Measurements from ENCODE around the gene ACTG2.

DNA sequence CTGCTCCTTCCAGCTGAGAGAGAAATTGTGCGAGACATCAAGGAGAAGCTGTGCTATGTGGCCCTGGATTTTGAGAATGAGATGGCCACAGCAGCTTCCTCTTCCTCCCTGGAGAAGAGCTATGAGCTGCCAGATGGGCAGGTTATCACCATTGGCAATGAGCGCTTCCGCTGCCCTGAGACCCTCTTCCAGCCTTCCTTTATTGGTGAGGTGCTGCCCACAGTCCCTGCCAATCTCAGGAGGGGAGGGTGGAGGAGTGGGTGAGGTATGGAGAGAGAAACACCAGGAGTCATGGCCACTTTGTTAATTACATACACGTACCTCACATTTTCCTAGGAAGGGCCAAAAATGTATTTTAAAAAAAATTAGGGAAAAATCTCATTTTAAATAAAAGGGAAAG, 21.9 kb downstream of the ACTG2 start:
- TF ChIP-seq, protein P1, sequence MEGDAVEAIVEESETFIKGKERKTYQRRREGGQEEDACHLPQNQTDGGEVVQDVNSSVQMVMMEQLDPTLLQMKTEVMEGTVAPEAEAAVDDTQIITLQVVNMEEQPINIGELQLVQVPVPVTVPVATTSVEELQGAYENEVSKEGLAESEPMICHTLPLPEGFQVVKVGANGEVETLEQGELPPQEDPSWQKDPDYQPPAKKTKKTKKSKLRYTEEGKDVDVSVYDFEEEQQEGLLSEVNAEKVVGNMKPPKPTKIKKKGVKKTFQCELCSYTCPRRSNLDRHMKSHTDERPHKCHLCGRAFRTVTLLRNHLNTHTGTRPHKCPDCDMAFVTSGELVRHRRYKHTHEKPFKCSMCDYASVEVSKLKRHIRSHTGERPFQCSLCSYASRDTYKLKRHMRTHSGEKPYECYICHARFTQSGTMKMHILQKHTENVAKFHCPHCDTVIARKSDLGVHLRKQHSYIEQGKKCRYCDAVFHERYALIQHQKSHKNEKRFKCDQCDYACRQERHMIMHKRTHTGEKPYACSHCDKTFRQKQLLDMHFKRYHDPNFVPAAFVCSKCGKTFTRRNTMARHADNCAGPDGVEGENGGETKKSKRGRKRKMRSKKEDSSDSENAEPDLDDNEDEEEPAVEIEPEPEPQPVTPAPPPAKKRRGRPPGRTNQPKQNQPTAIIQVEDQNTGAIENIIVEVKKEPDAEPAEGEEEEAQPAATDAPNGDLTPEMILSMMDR (IDR thresholded peaks at IDR 0.05; ENCODE audit: insufficient read depth, low read length, poor library complexity, severe bottlenecking), result no peak
- TF ChIP-seq EZH2phosphoT487 (conservative IDR thresholded peaks at IDR 0.05; ENCODE audit: low read length), result no peak

All from SU-DHL-6 (cell line).